Endothelial cell of umbilical vein (primary cell): ENCODE data around the gene ANKRD13D. TPM values are rescaled to one million over a fixed set of nuclear protein-coding genes. Genes with fewer than 3 reads are reported as not detected.

Source experiments
- BruUV-seq: library from RNA; stranded (reverse); fragments of 400-500 nt; replicated peaks from 2 replicates; lab custom pipeline; 2021; lab: Mats Ljungman, UMichigan
- CTCF ChIA-PET: fragments of 300-600, 350-600 bp; sonication (Branson Sonifier 250); formaldehyde crosslinking; loops from one replicate; lab custom pipeline; 2021; ENCODE audit warnings: antibody characterized with exemption, inconsistent platforms; lab: Charles Lee
- POLR2A ChIA-PET: fragments of 300-600, 350-600 bp; sonication (Branson Sonifier 250); formaldehyde crosslinking; loops from one replicate; lab custom pipeline; 2021; ENCODE audit warnings: antibody characterized with exemption, inconsistent platforms; lab: Charles Lee
- DNase-seq: peaks from one replicate; pipeline ENCODE4 v3.0.0-alpha.2; 2011; ENCODE audit warnings: low read depth, low spot score
- FAIRE-seq: peaks from 2 replicates; lab custom pipeline; 2011; peaks lifted over from hg19 to GRCh38; lab: Jason Lieb, UNC
- H2AFZ ChIP-seq: 2 replicates; pipeline ENCODE4 v1.6.0; 2012; ENCODE audit warnings: low read depth, low read length, control low read depth, inconsistent platforms
- H3K27ac ChIP-seq: 2 replicates; pipeline ENCODE4 v1.5.1; 2011; ENCODE audit warnings: low read depth, mild to moderate bottlenecking, control low read depth, low read length, moderate library complexity; ENCODE audit not compliant: insufficient read depth
- H3K27me3 ChIP-seq, 2 experiments: 2 replicates each; pipeline versions ENCODE4 v1.6.0 to v1.6.1; 2011; ENCODE audit warnings: low read length in 2 of 2, mixed read lengths in 1 of 2; ENCODE audit not compliant: control insufficient read depth in 2 of 2, insufficient read depth in 2 of 2
- H3K36me3 ChIP-seq, 2 experiments: 2 replicates in 1 of 2; 3 replicates in 1 of 2; pipeline ENCODE4 v1.5.1; 2011; ENCODE audit warnings: low read length in 2 of 2, mild to moderate bottlenecking in 1 of 2, moderate library complexity in 1 of 2; ENCODE audit not compliant: control insufficient read depth in 2 of 2, insufficient read depth in 2 of 2; ENCODE audit errors: extremely low read depth in 1 of 2
- H3K4me1 ChIP-seq: 3 replicates; pipeline ENCODE4 v1.5.1; 2011; ENCODE audit warnings: mild to moderate bottlenecking, low read length; ENCODE audit not compliant: control insufficient read depth, insufficient read depth; ENCODE audit errors: extremely low read depth
- H3K4me2 ChIP-seq: 2 replicates; pipeline ENCODE4 v1.6.1; 2011; ENCODE audit warnings: low read length, control low read depth, mixed read lengths; ENCODE audit not compliant: insufficient read depth
- H3K4me3 ChIP-seq, 3 experiments: fragments of 200-600 bp in 1 of 3; sonication (generic), shearing (Covaris generic) in 1 of 3; replicated peaks in 1 of 3; 2 replicates each; pipeline ENCODE4 v1.5.1; 2011 to 2016; ENCODE audit warnings: control low read depth in 3 of 3, low read length in 3 of 3, mild to moderate bottlenecking in 2 of 3, inconsistent platforms in 1 of 3, low read depth in 1 of 3, moderate library complexity in 1 of 3; ENCODE audit not compliant: insufficient read depth in 1 of 3
- H3K79me2 ChIP-seq: 2 replicates; pipeline ENCODE4 v1.6.0; 2012; ENCODE audit warnings: low read length, inconsistent platforms; ENCODE audit not compliant: control insufficient read depth, insufficient read depth
- H3K9ac ChIP-seq: replicated peaks from 2 replicates; pipeline ENCODE3; 2011; ENCODE audit warnings: low read length, control low read depth; ENCODE audit not compliant: insufficient read depth; ENCODE audit errors: extremely low read depth
- H3K9me1 ChIP-seq: replicated peaks from 3 replicates; pipeline ENCODE4 v1.6.0; 2011; ENCODE audit warnings: mild to moderate bottlenecking, low read length; ENCODE audit not compliant: control insufficient read depth, insufficient read depth; ENCODE audit errors: extremely low read depth
- H3K9me3 ChIP-seq: replicated peaks from 2 replicates; pipeline ENCODE4 v1.5.1; 2012; ENCODE audit warnings: low read length, inconsistent platforms; ENCODE audit not compliant: control insufficient read depth, insufficient read depth
- H4K20me1 ChIP-seq: replicated peaks from 2 replicates; pipeline ENCODE3; 2011; ENCODE audit warnings: mild to moderate bottlenecking, low read length; ENCODE audit not compliant: control insufficient read depth, insufficient read depth; ENCODE audit errors: extremely low read depth
- EZH2 ChIP-seq: IDR thresholded peaks from 2 replicates; pipeline ENCODE4 v1.6.1; 2012; ENCODE audit warnings: borderline replicate concordance, low read depth, mild to moderate bottlenecking, moderate library complexity, low read length, inconsistent platforms; ENCODE audit not compliant: severe bottlenecking
- FOS ChIP-seq: IDR thresholded peaks from 2 replicates; pipeline ENCODE4 v1.6.1; 2011; ENCODE audit warnings: mild to moderate bottlenecking, low read length, moderate library complexity, borderline replicate concordance; ENCODE audit not compliant: insufficient read depth
- GATA2 ChIP-seq: IDR thresholded peaks from 2 replicates; pipeline ENCODE4 v1.7.0; 2011; ENCODE audit warnings: low read depth, mild to moderate bottlenecking, moderate library complexity, mixed read lengths, low read length; ENCODE audit not compliant: insufficient read length, insufficient read depth
- JUN ChIP-seq: IDR thresholded peaks from 2 replicates; pipeline ENCODE4 v1.6.1; 2011; ENCODE audit warnings: borderline replicate concordance, low read depth; ENCODE audit not compliant: insufficient read length, insufficient read depth
- MYC ChIP-seq: IDR thresholded peaks from one replicate; pipeline ENCODE4 v1.6.1; 2011; ENCODE audit warnings: mild to moderate bottlenecking, low read depth, low read length
- POLR2A ChIP-seq: IDR thresholded peaks from 2 replicates; pipeline ENCODE4 v1.6.1; 2012; ENCODE audit warnings: low read depth, mild to moderate bottlenecking, control low read depth, low read length
- POLR2AphosphoS5 ChIP-seq: IDR thresholded peaks from 2 replicates; pipeline ENCODE4 v1.6.1; 2012; ENCODE audit warnings: low read depth, mild to moderate bottlenecking, control low read depth, low read length, moderate library complexity; ENCODE audit not compliant: insufficient read depth
- dilution Hi-C: fragments of 300-500 bp; cut with MboI; formaldehyde crosslinking; loops from one replicate; pipeline ENCODE4 v1.15.0; 2019; ENCODE audit warnings: low sequenced_read_pairs; ENCODE audit not compliant: extremely low pct_ligation_motif_present
- intact Hi-C: fragments of 100-400 bp; cut with micrococcal nuclease; formaldehyde crosslinking; loops from one replicate; pipeline ENCODE4 v1.10.0; 2022
- polyA plus RNA-seq, 4 experiments: library from polyadenylated mRNA; depleted of rRNA in 3 of 4; stranded (reverse) in 3 of 4; unstranded in 1 of 4; fragments of >200 nt; gene quantifications; 2 replicates each; pipeline versions ENCODE4 v1.2.1 to v1.2.3, GENCODE V29; 2011 to 2012; ENCODE audit warnings: missing spikeins in 1 of 4
- total RNA-seq: library from RNA; stranded (reverse); gene quantifications from 2 replicates; pipeline ENCODE4 v1.2.3, GENCODE V29; 2021
- TF ChIP-seq, protein P1 (sequence below), 2 donors: IDR thresholded peaks; 1 replicate in 1 of 2; 2 replicates in 1 of 2; pipeline ENCODE4 v1.5.1; 2011; ENCODE audit warnings: low read length in 2 of 2, mild to moderate bottlenecking in 2 of 2, moderate library complexity in 2 of 2, control low read depth in 1 of 2, inconsistent platforms in 1 of 2, low read depth in 1 of 2; ENCODE audit not compliant: insufficient read depth in 1 of 2; ENCODE audit errors: extremely low read depth in 1 of 2
- TF ChIP-seq, protein P2 (sequence below): IDR thresholded peaks from 2 replicates; pipeline ENCODE4 v1.6.1; 2011; ENCODE audit not compliant: insufficient read depth, insufficient read length

The ANKRD13D gene
- total and polyA plus RNA-seq, 2 donors (not counting 3 experiments of a cell fraction or from before 2014, with no cell fraction given): 43.5 to 57.5 TPM

DNA sequence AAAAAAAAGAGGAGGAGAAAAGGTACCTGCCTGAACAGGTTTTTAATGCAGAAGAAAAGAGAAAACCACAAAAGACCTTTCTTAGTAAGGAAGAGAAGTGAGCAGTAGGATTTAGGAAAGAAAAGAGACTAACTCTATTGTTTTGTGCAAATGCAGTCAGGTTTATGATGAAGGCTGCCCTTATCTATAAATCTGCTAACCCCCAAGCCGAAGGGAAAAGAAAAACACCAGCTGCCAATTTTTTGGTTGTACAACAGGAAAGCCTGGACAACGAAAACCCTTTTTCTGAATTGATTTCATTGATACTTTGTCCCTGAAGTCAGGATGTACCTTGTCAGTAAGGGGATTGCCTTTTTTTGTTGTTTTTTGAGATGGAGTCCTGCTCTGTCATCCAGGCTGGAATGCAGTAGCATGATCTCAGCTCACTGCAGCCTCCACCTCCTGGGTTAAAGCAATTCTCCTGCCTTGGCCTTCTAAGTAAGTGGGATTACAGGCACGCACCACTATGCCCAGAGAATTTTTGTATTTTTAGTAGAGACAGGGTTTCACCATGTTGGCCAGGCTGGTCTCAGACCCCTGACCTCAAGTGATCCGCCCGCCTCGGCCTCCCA is 43.1 kb downstream of the ANKRD13D start:
- Histone ChIP-seq H2AFZ (no peak overlapping the region), H3K4me2 (no peak overlapping the region), H3K36me3 (no peaks in the 10 kb centered on the region), H3K9ac (no peak overlapping the region), H3K9me3 (no peaks in the 10 kb centered on the region), H3K9me1 (no peaks in the 10 kb centered on the region), H3K4me1 (no peaks in the 10 kb centered on the region), H3K4me3 (no peak overlapping the region), H3K27ac (no peak overlapping the region), H4K20me1 (no peaks in the 10 kb centered on the region), H3K27me3 (no peaks in the 10 kb centered on the region), H3K79me2 (no peaks in the 10 kb centered on the region)
- TF ChIP-seq POLR2A: no peak
- no peak for TF ChIP-seq MYC
- TF ChIP-seq, protein P1, sequence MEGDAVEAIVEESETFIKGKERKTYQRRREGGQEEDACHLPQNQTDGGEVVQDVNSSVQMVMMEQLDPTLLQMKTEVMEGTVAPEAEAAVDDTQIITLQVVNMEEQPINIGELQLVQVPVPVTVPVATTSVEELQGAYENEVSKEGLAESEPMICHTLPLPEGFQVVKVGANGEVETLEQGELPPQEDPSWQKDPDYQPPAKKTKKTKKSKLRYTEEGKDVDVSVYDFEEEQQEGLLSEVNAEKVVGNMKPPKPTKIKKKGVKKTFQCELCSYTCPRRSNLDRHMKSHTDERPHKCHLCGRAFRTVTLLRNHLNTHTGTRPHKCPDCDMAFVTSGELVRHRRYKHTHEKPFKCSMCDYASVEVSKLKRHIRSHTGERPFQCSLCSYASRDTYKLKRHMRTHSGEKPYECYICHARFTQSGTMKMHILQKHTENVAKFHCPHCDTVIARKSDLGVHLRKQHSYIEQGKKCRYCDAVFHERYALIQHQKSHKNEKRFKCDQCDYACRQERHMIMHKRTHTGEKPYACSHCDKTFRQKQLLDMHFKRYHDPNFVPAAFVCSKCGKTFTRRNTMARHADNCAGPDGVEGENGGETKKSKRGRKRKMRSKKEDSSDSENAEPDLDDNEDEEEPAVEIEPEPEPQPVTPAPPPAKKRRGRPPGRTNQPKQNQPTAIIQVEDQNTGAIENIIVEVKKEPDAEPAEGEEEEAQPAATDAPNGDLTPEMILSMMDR (IDR thresholded peaks at IDR 0.05; ENCODE audit: extremely low read depth in 1 of 2, insufficient read depth in 1 of 2, low read depth in 1 of 2, low read length in 2 of 2): no peak
- no peak for TF ChIP-seq FOS
- TF ChIP-seq JUN: no peak
- TF ChIP-seq, protein P2, sequence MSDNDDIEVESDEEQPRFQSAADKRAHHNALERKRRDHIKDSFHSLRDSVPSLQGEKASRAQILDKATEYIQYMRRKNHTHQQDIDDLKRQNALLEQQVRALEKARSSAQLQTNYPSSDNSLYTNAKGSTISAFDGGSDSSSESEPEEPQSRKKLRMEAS: no peak
- no peak for TF ChIP-seq EZH2
- no peak for TF ChIP-seq GATA2
- no peak for TF ChIP-seq POLR2AphosphoS5
- intact Hi-C loops: no loop called here
- peak; percentile 37 for DNase-seq
- dilution Hi-C loops: no loop called here
- no TSS peak for BruUV-seq
- POLR2A ChIA-PET: interaction anchor here (0.8 kb wide), 1 partner anchor 62 kb away, joined by 5 read pairs; no protein-coding TSS in a partner anchor
- no peak for FAIRE-seq
- CTCF ChIA-PET: interaction anchor here (0.9 to 2.5 kb wide), 7 partner anchors 12 to 71 kb away, joined by 3 to 6 read pairs (median 4); no protein-coding TSS in a partner anchor
